MCF 10A (cell line): ENCODE data around the gene XXYLT1. TPM values are rescaled to one million over a fixed set of nuclear protein-coding genes. Genes with fewer than 3 reads are reported as not detected.

Source experiments
- BruUV-seq: library from RNA; stranded (reverse); fragments of 400-500 nt; replicated peaks from 2 replicates; lab custom pipeline; 2021; lab: Mats Ljungman, UMichigan
- CTCF ChIA-PET: fragments of 300-600 bp; sonication (Branson Sonifier 250); formaldehyde crosslinking; extraction: SDS; loops from one replicate; lab custom pipeline; 2021; ENCODE audit warnings: antibody characterized with exemption, inconsistent platforms; lab: Yijun Ruan, JAX
- POLR2A ChIA-PET: fragments of 300-600, 350-650 bp; sonication (Branson Sonifier 250); formaldehyde crosslinking; extraction: SDS; loops from one replicate; lab custom pipeline; 2020; ENCODE audit warnings: antibody characterized with exemption, inconsistent platforms; lab: Yijun Ruan, JAX
- DNase-seq: peaks from one replicate; pipeline ENCODE4 v3.0.0-alpha.2; 2018; ENCODE audit not compliant: unreplicated experiment
- H3K27ac Mint-ChIP-seq: one replicate; pipeline ENCODE4 v1.8.0; 2022; ENCODE audit warnings: mild to moderate bottlenecking, low read depth, mixed read lengths; ENCODE audit not compliant: unreplicated experiment
- H3K27me3 Mint-ChIP-seq: one replicate; pipeline ENCODE4 v1.8.0; 2022; ENCODE audit warnings: mixed read lengths; ENCODE audit not compliant: insufficient read depth, unreplicated experiment
- H3K36me3 Mint-ChIP-seq: one replicate; pipeline ENCODE4 v1.8.0; 2022; ENCODE audit warnings: mild to moderate bottlenecking, moderate library complexity, mixed read lengths; ENCODE audit not compliant: insufficient read depth, unreplicated experiment
- H3K4me1 Mint-ChIP-seq: one replicate; pipeline ENCODE4 v1.8.0; 2022; ENCODE audit warnings: mixed read lengths; ENCODE audit not compliant: insufficient read depth, unreplicated experiment
- H3K4me3 Mint-ChIP-seq: one replicate; pipeline ENCODE4 v1.8.0; 2022; ENCODE audit warnings: mild to moderate bottlenecking, moderate library complexity, mixed read lengths; ENCODE audit not compliant: unreplicated experiment
- H3K9me3 Mint-ChIP-seq: one replicate; pipeline ENCODE4 v1.8.0; 2022; ENCODE audit warnings: mixed read lengths; ENCODE audit not compliant: unreplicated experiment
- intact Hi-C: fragments of 100-400 bp; cut with micrococcal nuclease; formaldehyde crosslinking; loops from 2 replicates; pipeline ENCODE4 v1.14.1; 2022
- total RNA-seq: library from RNA; stranded (reverse); gene quantifications from 2 replicates; pipeline ENCODE4 v1.2.3, GENCODE V29; 2022
- TF ChIP-seq, protein P1 (sequence below): fragments of 200-600 bp; IDR thresholded peaks from one replicate; pipeline ENCODE4 v1.8.0; 2022; ENCODE audit warnings: antibody characterized with exemption, mild to moderate bottlenecking; ENCODE audit not compliant: unreplicated experiment

The XXYLT1 gene
- total RNA-seq, 1 experiment from 2014 or later = 10.0 TPM

GRCh38 chr3:195227871-195228270 is 43.1 kb downstream of the XXYLT1 start:
- no peak overlapping the region for H3K4me3 Mint-ChIP-seq
- H3K36me3 Mint-ChIP-seq = peaks cover 5% of the 10 kb centered on the region
- intact Hi-C loops = no loop called here
- peaks cover 8% of the 10 kb centered on the region for H3K9me3 Mint-ChIP-seq
- H3K27ac Mint-ChIP-seq = no peak overlapping the region
- ChIA-PET CTCF (interaction anchor here (0.6 to 1.4 kb wide), 3 partner anchors 21 to 541 kb away, joined by 3 read pairs; no protein-coding TSS in a partner anchor), POLR2A (interaction anchor here (0.5 kb wide), 1 partner anchor 232 kb away, joined by 3 read pairs; no protein-coding TSS in a partner anchor)
- peaks cover 7% of the 10 kb centered on the region for H3K4me1 Mint-ChIP-seq
- no peaks in the 10 kb centered on the region for H3K27me3 Mint-ChIP-seq
- no peak for DNase-seq
- TF ChIP-seq, protein P1, sequence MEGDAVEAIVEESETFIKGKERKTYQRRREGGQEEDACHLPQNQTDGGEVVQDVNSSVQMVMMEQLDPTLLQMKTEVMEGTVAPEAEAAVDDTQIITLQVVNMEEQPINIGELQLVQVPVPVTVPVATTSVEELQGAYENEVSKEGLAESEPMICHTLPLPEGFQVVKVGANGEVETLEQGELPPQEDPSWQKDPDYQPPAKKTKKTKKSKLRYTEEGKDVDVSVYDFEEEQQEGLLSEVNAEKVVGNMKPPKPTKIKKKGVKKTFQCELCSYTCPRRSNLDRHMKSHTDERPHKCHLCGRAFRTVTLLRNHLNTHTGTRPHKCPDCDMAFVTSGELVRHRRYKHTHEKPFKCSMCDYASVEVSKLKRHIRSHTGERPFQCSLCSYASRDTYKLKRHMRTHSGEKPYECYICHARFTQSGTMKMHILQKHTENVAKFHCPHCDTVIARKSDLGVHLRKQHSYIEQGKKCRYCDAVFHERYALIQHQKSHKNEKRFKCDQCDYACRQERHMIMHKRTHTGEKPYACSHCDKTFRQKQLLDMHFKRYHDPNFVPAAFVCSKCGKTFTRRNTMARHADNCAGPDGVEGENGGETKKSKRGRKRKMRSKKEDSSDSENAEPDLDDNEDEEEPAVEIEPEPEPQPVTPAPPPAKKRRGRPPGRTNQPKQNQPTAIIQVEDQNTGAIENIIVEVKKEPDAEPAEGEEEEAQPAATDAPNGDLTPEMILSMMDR = no peak
- BruUV-seq = no TSS peak

DNA sequence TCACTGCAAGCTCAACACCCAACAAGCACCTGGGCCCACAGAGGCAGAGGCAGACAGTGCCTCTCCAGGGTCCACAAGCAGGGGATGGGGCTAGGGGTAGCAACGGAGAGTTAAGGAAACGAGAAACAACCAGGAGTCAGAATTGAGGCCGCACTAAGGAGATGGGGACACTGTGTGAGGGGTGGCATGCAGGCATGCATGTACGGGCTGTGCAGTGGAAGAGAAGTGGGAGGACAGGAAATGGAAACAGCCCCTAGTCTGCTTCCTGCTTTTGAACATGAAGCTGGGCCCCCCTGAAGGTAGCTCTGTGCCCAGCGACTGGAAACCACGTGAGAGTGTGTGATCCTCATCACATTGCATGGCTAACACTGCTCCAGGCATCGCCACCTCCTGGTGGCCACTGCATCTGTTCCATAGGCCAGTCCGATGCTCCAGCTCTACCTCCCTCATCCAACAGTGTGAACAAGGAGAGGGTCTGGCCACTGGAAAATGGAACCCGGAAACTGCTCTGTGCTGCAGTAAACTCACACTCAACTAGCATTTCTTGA is 44.0 kb downstream of the XXYLT1 start:
- intact Hi-C loops = no loop called here
- ChIA-PET POLR2A (no interaction called here), CTCF (interaction anchor here (0.6 to 1.6 kb wide), 5 partner anchors 13 to 515 kb away, joined by 3 to 5 read pairs (median 3); no protein-coding TSS in a partner anchor)
- Mint-ChIP-seq H3K9me3 (peaks cover 1% of the 10 kb centered on the region), H3K4me3 (no peak overlapping the region), H3K4me1 (peaks cover 9% of the 10 kb centered on the region), H3K27ac (no peak overlapping the region), H3K27me3 (no peaks in the 10 kb centered on the region), H3K36me3 (peaks cover 5% of the 10 kb centered on the region)
- TF ChIP-seq, protein P1 = no peak
- BruUV-seq = no TSS peak
- no peak for DNase-seq

DNA sequence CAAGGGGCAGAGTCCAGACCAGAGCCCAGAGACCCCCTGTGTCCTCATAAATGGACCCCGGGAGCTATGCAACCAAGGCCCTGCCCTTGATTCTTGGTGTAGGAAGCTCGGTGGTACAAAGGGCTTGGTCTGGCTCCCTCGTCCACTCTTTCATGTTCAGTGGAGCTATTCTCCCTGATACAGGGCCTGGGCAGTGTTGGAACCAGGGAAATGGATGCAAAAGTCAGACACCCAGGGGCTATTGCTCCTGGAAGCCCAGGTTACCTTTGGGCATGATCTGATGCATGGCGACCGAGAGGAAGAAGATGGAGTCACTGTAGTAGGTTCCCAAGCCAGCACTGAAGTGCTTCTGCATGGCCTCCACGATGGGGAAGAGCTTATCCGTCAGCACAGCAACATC is 44.5 kb downstream of the XXYLT1 start:
- no peak overlapping the region for H3K4me3 Mint-ChIP-seq
- intact Hi-C loops = no loop called here
- no peak for DNase-seq
- peaks cover 5% of the 10 kb centered on the region for H3K36me3 Mint-ChIP-seq
- H3K9me3 Mint-ChIP-seq = no peaks in the 10 kb centered on the region
- H3K27ac Mint-ChIP-seq = no peak overlapping the region
- H3K27me3 Mint-ChIP-seq = no peaks in the 10 kb centered on the region
- ChIA-PET CTCF (interaction anchor here (0.6 to 1.6 kb wide), 6 partner anchors 14 to 516 kb away, joined by 3 to 5 read pairs (median 3); no protein-coding TSS in a partner anchor), POLR2A (no interaction called here)
- H3K4me1 Mint-ChIP-seq = peaks cover 9% of the 10 kb centered on the region
- TF ChIP-seq, protein P1 = no peak
- BruUV-seq = no TSS peak

DNA sequence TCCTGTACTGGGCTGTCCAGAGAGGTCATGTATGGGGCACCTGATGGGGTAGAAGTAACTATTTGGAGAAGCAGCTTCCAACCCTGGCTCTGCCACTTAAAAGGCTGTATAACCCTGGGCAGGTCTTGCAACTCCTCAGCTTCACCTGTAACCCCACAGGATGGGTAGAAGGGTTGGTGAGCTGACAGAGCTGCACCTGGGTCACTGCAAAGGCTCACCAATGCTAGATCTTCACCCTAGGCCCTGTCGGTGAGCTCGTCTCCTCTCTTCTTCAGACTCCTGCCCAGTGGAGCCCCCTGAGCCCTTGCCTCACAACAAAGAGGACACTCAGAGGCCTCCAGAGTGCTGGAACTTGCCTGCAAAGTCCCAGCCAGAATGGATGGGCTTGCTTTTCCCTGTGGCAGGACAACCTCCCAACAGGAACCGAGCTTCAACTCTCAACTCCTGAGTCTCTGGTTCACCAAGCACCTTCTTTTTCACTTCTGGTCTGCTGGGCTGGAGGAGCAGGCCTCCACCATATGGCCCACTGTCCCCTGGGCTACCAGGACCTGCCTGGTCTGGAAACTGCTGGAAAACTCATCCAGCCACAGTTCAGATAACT is 45.9 kb downstream of the XXYLT1 start:
- no peak for DNase-seq
- BruUV-seq = no TSS peak
- ChIA-PET POLR2A (interaction anchor here (0.5 kb wide), 1 partner anchor 194 kb away, joined by 3 read pairs; no protein-coding TSS in a partner anchor), CTCF (interaction anchor here (0.6 to 0.8 kb wide), 2 partner anchors 235 to 554 kb away, joined by 3 to 4 read pairs; no protein-coding TSS in a partner anchor)
- intact Hi-C loops = no loop called here
- H3K27ac Mint-ChIP-seq = no peak overlapping the region
- H3K4me3 Mint-ChIP-seq = no peak overlapping the region
- H3K9me3 Mint-ChIP-seq = no peaks in the 10 kb centered on the region
- H3K27me3 Mint-ChIP-seq = no peaks in the 10 kb centered on the region
- H3K36me3 Mint-ChIP-seq = peaks cover 5% of the 10 kb centered on the region
- TF ChIP-seq, protein P1 = no peak
- peaks cover 9% of the 10 kb centered on the region for H3K4me1 Mint-ChIP-seq
